Stimulated activated CD4-positive, alpha-beta T cell treated with anti-CD3 and anti-CD28 coated beads, Interleukin-1b, Interleukin-23, amount 100 ng/mL, for 1 hour (primary cell): Measurements from ENCODE around the gene TDG.
"Not testable (repeated sequence)": the region's sequence is repeated elsewhere in the genome, so short reads cannot be mapped to it uniquely, and the experiment has no call there.

ENCODE experiments used
- DNase-seq, 2 donors: peaks; one replicate each; pipeline ENCODE4 v3.0.0-alpha.2; 2020; ENCODE audit warnings: low read depth in 2 of 2

The TDG gene

DNA sequence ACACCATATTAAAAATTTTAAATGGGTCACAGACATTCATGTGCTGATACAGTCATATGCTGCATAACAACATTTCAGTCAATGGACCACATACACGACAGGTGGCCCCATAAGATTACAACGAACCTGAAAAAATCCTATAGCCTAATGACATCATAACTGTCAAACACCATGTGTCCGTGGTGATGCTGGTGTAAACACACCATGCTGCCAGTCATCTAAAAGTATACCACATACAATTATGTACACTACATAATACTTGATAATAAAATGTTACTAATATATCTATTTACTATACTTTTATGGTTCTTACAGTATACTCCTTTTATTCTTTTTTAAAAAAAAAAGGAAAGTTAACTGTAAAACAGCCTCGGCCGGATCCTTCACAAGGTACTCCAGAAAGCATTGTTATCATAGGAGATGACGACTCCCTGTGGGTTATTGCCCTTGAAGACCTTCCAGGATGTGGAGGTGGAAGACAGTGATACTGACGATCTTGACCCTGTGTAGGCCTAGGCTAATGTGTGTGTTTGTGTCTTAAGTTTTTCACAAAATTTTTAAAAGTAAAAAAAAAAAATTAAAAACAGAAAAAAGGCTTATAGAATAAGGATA lies 5.0 kb upstream of the TDG start:
- DNase-seq: no peak

DNA sequence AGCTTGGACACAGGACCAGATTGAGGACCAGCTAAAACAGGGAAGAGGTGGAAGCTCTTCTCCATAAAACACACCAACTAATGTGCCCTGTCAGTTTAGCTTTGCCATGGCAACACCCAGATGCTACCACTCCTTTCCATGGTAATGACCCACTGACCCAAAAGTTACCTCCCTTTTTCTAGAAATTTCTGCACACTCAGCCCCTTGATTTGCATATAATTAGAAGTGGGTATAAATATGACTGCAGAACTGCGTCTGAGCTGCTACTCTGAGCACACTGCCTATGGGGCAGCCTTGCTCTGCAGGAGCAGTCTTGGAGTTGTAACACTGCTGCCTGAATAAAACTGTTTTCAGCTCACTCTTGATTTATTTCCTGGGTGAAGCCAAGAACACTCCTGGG lies 3.2 kb upstream of the TDG start:
- no peak for DNase-seq

DNA sequence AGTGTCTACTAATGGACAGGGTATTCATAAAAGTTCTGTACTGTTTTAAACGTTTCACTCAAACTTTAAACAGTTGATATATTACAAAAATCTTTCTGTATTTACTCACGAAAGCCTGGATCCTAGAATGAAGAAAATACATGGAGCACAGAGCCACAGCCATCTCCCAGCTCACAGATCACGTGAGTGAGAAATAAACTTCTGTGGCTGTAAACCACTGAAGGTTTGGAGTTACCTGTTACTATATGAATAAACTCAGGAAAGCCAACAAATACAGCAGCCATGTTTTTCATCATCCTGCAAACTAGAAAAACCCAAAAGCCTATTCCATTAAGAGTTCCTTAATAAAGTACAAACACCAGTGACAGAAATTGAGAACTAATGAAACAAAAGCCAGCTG lies 867 bp upstream of the TDG start:
- DNase-seq: no peak

DNA sequence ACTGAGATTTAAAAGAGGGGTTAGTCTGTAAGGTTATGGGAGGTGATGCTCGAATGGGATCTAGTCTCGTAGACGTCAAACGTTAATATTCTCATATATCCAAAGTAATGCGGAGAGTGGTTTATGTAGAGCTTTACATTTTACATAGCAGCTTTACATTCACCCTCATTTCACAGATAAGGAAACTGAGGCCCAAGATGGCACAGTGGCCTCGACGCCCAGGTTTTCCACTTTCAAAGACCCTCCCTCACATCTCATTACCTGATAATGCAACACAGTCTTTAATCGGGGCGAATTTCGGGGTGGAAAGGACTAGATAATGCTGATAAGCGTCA lies 450 bp upstream of the TDG start:
- no peak for DNase-seq

DNA sequence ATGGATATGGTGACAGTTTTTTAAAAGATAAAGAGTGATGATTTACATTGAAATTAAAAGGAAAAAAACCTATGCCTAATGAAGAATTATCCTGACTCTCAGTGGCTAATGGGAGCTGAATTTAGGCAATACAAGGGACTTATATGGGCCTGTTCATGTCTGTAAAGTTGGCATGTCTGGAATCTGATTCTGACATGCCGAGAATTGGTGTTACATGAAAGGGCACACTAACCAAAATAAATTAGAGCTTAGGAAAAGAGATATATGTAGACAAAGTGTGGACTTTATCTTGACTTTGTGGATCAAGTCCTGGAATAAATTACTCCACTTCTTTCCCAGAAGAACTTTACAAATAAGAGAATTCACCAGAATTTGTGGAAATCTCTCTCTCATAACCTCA lies 1.1 kb downstream of the TDG start:
- no peak for DNase-seq

DNA sequence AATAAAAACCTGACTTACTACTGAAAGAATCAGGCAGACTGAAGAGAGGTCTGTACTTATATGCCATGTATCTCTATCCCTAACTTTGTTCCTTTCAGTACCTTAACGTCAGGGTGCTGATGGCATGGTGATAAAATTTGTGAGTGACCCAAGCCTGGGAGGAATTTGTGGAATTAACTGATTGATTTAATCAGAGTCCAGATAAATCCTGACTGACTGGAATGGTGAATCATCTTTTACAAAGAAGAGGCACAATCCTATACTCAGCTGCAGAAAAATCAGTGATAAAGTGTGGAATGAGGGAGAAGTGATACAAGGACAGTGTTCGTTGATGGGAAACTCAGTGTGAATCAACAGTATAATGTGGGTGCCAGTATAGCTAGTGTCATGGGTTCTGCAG lies 3.7 kb downstream of the TDG start:
- no peak for DNase-seq

DNA sequence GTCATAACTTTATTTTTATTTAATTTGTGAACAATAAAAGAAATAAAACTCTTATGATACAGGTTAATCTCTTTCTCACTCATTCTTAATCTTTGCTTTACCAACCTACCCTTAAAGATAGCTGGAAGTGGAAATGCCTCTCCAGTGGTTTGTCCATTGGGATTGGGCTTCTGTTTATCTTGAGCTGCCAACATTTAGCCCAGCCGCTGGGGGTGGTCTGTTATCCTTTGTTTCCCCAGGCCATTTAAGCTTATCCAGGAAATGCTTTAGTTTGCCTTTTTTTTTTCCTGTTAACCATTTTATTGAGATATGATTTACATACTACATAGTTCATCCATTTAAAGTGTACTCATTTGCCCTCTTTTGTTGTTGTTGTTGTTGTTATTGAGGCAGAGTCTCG lies 8.2 kb downstream of the TDG start:
- no peak for DNase-seq

DNA sequence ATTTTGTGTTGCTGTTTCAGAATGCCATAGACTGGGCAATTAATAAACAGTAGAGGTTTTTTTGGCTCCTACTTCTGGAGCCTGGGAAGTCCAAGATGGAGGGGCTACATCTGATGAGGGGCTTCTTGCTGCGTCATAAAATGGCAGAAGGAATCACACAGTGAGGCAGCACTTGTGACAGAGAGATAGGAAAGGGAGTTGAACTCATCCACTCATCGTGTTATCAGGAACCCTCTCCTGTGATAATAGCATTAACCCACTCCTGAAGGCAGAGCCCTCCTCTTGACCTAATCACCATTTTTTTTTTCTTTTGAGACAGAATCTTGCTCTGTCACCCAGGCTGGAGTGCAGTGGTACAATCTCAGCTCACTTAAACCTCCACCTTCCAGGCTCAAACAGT lies 9.7 kb downstream of the TDG start:
- DNase-seq: no peak

DNA sequence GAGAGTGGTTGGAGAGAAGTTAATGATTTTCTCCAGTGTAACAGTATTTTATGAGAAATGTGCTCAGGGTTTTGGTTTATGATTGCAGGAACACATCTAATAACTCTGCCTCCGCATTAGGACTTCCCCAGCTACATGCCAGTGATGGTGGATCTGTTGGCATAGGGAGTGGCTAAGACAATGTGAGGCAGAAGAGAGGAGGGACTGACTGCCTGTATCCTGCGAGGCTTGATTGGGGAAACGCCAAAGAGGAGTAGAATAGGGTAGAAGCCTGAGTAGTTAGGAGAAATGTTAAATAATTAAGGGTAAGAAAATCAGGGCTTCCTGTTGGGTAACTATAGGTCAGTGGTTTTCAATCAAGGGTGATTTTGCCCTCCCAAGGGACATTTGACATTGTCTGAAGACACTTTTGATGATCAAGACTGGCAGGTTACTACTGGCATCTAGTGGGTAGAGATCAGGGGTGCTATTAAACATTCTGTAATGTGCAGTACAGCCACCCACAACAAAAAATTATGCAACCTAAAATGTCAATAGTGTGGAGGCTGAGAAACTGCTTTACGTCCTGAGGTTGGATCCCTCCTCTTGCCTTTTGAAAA lies 12.8 kb downstream of the TDG start:
- no peak for DNase-seq

DNA sequence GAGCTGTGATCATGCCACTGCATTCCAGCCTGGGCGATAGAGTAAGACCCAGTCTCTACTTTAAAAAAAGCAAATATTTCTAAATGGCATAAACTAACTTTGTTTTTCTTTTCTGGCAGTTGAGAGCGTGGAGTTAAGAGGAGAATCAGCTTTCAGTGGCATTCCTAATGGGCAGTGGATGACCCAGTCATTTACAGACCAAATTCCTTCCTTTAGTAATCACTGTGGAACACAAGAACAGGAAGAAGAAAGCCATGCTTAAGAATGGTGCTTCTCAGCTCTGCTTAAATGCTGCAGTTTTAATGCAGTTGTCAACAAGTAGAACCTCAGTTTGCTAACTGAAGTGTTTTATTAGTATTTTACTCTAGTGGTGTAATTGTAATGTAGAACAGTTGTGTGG lies 21.2 kb downstream of the TDG start:
- DNase-seq: no peak

DNA sequence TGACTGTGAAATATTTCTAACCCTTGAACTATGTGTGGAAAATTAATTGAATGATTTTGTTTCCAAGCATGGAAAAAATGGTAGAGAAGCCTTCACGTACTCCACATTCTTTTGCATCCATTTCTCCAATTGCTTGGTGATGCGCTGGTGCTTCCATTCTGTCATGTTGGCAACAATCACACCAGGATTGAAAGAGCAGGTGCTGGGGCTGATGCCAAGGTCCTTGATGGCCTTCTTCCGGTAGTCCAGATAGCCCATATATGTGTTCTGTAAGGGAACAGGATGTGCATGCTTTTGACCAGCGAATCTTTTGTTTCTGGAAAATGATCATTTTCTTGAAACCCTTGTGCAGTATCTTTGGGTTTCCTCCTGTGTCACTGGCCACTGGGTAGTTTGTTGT lies 28.6 kb downstream of the TDG start:
- no peak for DNase-seq

DNA sequence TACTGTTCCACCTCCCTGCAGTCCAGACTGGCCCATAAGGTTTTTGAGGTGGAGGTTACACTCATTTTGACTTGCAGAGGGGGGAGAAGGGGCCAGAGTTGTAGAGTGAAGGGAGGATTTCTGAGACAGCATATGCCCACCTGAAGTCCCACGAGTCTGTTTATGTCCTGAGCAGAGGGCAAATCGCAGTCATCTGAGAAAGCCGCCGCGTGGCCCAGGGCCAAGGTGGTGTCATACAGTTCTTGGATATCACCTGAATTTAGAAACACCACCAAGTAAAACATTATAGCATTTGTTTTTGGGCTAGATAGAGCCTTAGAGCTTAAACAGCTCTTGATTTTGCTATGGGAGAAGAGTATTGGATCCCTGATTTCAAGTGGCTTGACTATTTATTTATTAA lies 30.9 kb downstream of the TDG start:
- DNase-seq: no peak

DNA sequence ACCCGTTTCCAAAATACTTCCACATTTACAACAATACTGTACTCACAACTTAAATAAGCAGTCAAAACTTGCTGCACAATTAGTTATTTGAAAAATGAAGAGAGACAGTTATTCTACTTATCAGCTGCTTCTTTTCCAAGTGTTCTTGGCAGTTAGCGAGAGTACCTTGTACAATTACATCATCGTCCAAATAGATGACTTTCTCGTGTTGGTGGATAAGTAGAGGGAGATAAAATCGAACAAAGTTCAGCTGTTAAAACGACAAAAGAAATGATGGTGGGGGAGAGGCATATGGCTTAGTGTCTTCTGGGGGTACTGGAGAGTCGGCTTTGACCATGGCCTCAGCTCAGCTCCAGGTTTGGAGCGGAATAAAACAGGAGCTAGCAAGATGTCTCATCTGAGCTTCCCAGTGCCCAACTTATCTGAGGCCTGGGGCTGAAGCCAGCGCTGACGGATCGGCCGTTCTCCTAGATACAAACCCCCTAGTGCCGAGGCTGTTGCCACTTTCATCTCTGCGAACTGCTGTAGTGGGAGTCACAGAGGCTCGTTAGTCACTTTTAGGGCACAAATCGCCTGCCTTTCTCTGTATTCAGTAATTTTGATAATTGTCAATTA lies 31.7 kb downstream of the TDG start:
- DNase-seq: no peak

DNA sequence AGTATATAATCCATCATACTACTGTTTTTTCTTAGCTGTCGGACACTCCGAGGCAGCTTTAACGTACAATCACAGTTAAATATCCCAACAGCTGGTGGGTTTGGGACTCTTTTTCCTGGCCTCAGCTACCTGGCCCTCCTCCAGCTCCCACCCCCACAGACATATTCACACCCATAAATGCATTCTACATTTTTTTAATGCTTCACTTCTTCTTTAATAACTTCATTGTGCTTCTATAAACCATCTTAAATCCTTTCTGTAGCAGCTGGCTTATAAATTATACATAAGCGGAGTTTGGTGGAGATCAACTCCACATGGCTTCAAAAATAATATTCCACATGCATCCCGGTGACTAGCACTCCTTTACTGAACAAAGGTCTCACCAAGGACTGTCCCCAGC lies 33.3 kb downstream of the TDG start:
- no peak for DNase-seq

DNA sequence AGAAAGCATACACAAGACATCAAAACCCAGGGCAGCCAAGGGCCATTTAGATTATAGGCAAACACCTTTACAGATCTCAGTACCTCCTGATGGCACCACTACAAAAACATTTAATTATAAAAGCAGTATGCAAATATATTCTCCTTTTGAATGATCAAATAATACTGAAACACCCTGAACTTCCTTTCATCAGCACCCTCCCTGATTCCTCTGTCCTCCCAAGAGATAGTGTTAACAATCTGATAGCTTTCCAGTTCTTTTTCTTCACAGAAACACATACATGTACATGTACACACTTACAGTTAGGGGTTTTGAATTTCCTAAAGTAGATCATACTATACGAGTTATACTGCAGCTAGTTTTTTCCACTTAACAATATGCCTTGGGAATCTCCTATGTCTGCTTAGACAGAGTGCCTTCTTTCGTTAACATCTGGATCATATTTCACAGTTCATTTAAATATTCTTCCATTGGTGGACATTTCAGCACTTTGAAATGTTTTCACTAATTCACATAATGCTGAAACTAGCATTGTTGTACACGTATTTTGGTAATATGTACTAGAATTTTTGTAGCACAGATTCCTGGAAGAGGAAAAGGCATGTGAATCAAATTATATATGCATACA lies 35.2 kb downstream of the TDG start:
- DNase-seq: no peak

DNA sequence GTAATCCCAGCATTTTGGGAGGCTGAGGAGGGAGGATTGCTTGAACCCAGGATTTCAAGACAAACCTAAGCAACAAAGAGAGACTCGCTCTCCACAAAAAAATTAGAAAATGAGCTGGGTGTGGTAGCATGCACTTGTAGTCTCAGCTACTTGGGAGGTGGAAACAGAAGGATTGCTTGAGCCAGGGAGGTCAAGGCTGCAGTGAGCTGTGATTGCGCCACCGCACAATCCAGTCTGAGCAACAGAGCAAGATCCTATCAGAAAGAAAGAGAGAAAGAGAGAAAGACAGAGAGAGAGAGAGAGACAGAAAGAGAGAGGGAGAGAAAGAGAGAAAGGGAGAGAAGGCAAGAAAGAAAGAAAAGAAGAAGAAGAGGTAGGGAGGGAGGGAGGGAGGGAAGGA lies 37.0 kb downstream of the TDG start:
- no peak for DNase-seq

DNA sequence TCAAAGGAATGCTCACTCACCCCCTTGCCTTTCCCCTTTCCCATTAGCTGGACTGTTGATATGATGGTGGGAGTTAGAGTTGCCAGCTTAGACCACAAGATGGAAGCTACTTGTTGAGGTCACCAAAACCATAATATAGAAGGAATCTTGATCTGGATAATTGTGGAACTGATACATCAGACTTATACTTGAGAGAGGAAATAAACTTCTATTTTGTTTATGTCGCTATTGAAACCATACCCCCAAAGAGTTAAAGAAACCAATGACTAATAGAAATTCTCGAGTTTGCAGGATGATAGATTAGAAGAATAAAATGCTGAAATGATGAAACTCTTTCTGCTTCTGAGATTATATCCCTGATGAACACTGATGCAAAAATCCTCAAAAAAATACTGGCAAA lies 37.9 kb downstream of the TDG start:
- no peak for DNase-seq

DNA sequence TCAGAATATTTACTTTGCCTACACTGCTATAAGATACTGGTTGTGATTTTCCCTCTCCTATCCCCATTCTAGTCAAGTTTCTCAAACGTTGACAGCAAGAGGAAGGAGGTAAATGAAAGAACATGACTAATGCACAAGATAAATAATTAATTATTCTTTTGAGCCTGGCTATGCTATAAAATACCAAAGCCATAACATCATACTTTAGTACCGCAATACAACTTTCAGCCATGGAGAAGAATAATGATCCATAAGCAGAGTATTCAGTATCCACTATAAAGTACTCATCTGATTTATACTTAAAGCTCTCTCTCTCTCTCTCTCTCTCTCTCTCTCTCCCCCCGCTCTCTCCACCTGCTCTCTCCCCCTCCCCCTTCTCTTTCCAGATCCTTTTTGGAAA lies 41.3 kb downstream of the TDG start:
- DNase-seq: no peak

DNA sequence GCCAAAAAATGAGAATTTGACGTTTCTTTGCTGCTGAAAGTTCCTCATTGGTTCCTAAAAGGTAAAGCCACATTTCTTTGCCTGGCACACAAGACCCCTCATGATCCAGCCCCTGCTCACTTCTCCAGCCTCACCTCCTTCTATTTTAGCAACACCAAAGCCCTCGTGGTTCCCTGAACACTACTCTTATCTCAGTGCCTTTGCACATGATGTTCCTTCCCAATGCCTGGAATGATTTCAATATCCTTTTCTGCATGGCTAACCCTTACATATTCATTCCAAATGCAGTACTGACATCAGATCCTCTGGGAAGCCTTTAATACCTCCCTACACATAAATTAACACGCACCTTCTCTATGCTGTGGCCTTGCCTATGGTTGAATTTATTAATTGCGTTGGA lies 44.4 kb downstream of the TDG start:
- DNase-seq: no peak

DNA sequence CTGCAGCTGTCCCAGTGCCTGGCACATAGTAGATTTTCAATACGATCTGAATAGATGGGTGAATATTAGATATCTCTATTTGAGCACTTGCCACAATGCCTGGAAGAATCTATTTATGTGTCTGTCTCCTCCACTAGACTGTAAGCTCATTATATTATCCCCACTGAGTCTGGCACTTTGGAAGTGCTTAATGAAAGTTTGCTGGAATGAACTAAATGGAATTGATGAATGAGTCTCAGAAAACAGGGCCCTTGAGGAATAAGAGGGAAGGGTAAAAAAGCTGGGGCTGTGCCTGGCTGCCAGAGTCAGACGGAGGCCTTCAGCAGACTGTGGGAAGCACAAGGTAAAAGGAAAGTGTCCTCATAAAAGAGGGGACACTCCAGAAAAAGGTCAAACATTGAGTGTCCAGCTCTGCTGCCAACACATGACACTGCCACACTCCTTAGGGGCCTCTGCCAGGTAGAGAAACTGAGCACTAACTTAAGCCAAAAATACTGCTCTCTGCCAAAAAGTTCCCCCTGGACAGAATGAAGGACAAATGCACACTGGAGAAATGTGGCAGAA lies 45.0 kb downstream of the TDG start:
- DNase-seq: no peak

DNA sequence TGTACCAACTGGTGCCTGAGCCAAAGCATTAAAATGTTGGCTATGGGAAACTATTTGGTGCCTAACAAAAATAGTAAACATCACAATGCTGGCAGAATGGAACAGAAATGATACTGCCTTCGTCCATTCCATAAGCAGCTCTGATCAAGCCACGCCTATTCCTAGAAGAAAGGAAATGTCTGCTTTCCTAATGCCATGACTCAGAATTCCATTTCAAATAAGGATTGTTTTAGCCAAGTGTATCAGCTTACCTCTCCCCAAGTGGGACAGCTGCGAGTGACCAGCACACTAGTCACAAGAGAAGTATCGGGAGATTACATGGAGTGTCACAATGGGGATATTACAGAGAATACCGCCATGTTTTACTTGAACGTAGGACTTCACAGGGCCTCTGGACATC lies 45.6 kb downstream of the TDG start:
- no peak for DNase-seq

DNA sequence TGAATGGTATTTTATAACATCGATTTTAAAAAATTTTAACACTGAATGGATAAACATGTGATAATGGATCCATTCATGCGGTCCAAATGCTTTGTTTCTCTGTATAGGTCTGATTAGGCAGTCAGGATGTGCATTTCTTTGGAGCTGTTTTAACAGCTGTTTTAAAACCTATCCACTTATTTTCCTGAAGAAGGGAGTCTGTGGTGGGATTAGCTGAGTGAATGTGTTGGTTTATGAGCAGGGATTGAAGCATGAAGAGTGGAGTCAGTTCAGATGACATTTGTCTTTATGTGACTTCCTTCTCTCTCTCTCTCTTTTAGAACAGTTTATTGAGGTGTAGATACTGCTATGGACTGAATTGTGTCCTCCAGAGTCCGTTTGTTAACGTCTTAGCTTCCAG lies 46.7 kb downstream of the TDG start:
- DNase-seq: no peak

DNA sequence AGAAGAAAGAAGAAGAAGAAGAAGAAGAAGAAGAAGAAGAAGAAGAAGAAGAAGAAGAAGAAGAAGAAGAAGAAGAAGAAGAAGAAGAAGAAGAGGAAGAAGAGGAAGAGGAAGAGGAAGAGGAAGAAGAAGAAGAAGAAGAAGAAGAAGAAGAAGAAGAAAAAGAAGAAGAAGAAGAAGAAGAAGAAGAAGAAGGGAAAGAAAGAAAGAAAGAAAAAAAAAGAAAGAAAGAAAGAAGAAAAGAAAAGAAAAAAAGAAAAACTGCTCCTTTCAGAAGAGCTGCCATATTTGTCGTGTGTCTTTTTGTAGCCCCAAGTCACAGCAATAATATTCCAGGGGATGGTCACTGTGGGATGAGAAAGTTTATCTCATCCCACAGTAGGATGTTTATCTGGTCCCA lies 56.2 kb downstream of the TDG start:
- not testable (repeated sequence) for DNase-seq
